Hippocampal formation (tissue), 2 donors: ENCODE data around the gene POP5.
"Not testable (repeated sequence)": the region's sequence is repeated elsewhere in the genome, so short reads cannot be mapped to it uniquely, and the experiment has no call there.

Experiments used
- DNase-seq, 2 donors: peaks; one replicate each; lab custom pipeline; 2025; lab: John Stamatoyannopoulos, UW

POP5 gene

DNA sequence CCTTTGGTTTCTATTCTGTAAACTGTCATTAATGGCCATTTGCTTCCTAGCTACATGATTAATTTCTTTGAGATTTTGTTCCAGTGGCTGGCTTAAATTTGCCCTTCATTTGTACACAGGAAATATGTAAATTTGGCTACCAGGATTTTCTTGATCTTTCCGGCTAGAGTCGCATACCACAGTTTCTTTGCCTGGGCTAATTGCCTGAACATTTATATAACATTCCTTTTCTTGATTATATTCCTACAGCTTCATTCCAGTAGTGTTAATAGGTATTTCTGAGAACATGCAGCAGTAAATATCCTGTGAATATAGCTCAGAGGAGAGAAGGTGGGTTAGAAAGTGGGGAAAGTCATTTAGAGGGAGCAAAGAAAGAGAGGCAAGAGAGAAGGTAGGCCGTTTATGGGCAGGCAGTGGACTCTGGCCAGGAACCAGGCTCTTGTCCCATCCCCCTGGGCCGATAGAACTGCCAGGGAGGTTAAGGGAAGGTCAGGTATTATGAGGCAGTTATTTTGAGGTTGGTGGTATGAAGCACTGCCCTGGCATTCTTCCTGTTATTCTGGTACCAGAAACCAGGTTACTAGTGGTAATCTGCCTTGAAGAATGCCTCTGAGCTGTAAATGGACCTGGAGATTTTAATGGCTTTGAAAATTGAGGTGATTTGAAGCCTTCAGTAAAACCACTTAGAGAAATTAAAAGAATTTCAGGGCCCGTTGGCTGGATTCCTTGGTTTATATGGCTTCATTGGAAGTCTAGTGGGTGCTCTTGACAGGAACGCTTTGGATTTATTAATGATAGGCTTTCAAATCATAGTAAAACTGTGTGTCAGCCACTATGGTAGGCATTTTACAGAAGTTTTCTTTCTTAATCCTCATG, 42.7 kb downstream of the POP5 start:
- DNase-seq, result no peak

DNA sequence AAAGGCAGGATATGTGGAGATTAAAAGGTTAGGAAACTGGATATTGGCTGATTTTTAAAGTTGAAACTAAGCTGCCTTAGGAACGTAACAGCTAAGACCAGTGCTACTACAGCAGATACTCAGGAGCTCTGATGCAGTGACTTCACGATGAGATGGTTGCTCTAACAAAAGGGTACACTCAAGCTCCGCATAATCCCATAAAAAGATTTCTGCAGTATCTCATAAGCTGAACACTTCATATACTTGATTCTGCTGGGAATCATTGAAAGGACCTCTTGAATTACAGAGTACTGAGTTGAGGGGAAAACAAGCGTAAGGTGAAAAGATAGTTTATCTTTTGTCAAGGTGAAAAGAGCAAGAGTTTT, 43.4 kb downstream of the POP5 start:
- no peak for DNase-seq

DNA sequence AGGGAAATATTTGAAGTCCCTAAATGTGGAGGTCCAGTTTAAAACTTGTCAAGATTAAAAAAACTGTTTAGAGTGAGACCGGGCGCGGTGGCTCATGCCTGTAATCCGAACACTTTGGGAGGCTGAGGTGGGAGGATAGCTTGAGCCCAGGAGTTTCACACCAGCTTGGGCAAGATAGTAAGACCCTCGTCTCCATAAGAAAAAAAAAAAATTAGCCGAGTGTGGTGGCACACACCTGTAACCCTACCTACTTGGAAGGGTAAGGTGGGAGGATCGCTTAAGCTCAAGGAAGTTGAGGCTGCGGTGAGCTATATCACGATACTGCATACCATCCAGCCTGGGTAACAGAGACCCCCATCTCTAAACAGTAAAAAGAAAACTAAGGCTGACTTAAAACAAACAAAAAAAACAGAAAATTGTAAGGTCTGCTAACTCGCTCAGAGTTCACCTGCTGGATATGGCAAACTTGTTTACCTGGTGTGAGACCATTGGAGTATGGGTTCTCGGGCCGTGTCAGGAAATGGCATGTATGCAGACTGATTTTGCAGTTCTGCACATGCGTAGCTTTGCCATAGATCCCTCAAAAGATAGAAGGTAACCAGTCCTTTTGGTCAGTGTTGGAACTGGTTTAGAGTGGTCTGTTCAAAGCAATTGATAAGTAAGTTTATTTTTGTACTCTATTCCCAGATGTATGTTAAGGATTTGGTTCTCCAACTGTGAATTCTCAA, 45.0 kb downstream of the POP5 start:
- DNase-seq, result no peak

DNA sequence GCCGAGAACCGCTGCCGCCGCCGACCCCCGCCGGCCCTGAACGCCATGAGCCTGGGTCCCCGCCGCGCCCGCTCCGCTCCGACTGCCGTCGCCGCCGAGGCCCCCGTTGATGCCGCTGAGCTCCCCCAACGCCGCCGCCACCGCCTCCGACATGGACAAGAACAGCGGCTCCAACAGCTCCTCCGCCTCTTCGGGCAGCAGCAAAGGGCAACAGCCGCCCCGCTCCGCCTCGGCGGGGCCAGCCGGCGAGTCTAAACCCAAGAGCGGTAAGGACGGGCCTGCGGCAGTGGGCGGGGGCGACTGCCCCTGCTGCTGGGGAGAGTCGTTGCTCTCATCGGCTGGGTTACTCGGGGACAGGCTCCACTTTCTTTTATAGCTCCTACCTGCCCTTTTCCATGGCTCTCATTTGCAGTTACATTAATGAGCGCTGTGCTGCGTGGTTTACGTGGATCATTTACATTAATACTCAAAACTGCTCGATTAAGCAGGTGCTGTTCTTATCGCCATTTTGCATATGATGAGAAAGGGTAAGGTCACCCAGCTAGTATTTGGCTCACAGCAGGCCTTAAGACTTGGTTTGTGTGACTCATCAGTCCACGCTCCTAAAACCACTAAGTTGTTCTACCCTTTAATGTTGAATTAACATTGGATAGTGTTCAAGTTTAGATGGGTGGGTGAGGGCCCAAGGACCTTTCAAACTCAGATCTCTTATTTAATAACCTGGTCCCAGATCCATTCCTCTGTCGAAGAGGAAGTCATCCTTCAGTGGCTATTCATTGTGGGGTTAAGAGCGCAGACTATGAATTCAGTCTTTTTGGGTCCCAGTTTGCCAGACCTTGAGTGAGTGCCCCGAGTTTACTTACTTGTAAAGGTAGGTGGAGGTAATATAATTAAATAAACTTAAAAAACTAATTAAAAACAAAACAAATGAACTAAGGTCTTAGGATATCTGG, 46.2 kb downstream of the POP5 start:
- no peak for DNase-seq

DNA sequence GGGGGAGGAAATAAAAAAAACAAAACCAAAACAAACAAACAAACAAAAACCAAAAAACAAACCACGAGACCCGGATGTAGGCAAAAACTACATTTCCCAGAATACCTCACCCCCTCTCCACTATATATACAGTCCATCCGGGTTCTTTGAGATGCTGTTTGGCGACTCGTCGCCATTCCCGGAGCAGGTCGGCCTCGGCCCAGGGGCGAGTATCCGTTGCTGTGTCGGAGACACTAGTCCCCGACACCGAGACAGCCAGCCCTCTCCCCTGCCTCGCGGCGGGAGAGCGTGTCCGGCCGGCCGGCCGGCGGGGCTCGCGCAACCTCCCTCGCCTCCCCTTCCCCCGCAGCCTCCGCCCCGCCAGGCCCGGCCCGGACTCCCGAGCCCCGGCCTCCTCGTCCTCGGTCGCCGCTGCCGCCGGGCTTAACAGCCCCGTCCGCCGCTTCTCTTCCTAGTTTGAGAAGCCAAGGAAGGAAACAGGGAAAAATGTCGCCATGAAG, 46.9 kb downstream of the POP5 start, which contains the start of gene RNF10:
Gene RNF10, plus strand, starts transcription at position 154 of the 500 bp plus-strand sequence. CDS start 456 bp downstream, outside the sequence.
- peak; percentile 67 to 79 for DNase-seq

DNA sequence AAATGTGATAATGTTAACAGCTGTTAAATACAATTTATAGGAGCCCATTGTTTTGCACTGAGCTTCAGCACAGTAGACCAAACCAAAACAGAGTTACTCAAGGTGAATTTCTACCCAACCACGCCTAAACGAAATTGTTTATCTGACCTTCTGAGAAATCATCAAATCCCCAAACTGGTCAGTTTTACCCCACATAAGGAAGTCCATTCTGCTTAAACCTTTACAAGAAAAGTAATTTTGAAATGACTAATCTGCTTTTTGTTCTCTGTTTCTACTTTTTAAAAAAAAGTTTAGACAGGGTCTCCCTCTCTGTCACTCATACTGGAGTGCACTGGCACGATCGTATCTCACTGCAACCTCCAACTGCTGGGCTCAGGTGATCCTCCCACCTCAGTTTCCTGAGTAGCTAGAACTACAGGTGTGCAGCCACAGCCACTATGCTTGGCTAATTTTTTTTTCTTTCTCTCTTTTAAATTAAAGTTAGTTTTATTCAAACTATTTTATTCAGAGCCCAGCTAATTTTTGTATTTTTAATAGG, 48.4 kb downstream of the POP5 start:
- DNase-seq, result no peak

- DNase-seq, result not testable (repeated sequence)
Measured at GRCh38 chr12:120530418-120530761, 50.8 kb downstream of the POP5 start.

DNA sequence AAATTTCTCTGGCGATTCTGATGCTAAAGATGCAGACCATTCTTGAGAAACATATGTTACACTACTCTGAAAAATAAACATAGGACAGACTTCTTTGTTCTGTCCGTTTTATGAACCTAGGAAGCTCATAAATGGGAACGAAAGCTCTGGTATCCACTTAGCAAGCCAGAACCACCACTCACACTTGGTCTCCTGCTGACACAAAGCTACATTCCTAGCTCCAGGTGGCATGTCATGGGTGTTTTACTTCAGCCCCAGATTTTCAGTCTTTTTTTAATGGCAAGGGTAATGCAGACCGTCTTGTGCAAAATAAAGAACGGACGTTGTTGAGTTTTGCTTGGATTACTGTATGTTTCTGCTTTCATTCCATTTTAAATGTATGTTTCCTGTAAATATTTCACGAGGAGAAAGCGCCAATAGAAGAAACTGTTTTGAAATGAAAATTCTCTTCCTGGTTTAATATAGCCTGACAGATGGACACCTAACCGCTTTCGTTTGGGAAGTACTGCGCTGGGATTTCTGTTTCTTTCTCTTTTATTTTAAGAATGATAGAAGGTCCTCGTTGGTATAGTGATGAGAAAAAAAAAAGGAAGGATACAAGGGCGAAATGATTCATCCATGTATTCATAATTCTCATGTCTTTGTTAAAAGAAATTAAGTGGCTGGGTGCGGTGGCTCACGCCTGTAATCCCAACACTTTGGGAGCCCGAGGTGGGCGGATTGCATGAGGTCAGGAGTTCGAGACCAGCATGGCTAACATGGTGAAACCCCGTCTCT, 51.4 kb downstream of the POP5 start:
- no peak for DNase-seq

- peak; percentile 82 to 88 for DNase-seq
Measured at GRCh38 chr12:120528861-120529525, 52.2 kb downstream of the POP5 start, which contains the start of gene COQ5. Gene COQ5, minus strand, starts transcription at chr12:120529158. Its CDS starts 17 bp downstream, at chr12:120529141.
